GM19438 (cell line): ENCODE measurements around the gene IL6ST.
A peak's percentile ranks its signal among the peaks of the same experiment; 100 is the strongest.
"Not testable (repeated sequence)": the region's sequence is repeated elsewhere in the genome, so short reads cannot be mapped to it uniquely, and the experiment has no call there.

ENCODE experiments used
- ATAC-seq: cut with Tn5 transposase; IDR thresholded peaks from one replicate; pipeline ENCODE4 v1.9.1; 2021; ENCODE audit warnings: low read depth; ENCODE audit not compliant: unreplicated experiment

The IL6ST gene

DNA sequence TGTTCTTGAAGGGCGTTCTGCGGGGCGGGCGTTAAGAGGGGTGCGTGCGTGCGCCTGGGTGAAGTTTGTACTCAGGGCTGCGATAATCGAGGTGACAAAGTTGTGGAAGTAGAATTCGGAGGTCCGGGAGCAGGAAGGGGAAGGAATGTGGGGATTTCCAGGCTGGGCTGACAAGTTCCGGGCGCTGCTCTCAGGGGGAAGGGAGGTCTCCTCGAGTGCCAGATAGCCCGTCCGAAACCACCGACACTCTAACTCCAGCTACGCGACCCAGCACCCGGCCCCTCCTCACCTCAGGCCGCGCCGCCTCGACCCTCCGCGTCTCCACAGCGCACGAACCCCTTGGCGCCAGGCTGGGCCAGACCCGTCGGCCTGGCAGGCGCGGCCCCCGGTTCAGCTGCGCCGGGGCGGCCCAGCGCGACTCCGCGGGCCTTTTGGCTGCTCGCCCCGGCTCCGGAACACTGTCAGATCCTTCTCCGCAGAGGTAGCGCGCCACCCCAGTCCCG lies at the start of gene IL6ST:
IL6ST (minus strand) TSS at position 469 of the 503 bp plus-strand sequence. CDS start 18,685 bp downstream, outside the sequence.
- ATAC-seq: peak; percentile 47

DNA sequence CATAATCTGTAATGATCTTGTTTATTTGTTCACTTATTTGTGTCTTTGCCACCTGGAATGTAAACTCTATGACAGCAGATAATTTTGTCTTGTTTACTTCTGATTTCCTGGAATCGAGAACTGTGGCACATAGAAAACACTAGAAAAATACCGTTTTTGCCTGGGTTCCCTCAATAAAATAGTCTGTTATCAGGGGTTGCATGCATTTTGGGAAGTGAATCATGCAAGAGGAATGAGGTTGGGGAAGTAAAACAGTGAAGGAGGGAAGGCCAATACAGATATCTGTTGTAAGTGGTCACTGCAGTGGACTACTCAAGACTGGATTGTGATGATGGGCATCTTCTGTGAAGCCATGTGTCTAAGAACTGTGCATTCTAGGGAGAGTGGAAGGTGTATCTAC lies 45.2 kb upstream of the IL6ST start:
- ATAC-seq: no peak

DNA sequence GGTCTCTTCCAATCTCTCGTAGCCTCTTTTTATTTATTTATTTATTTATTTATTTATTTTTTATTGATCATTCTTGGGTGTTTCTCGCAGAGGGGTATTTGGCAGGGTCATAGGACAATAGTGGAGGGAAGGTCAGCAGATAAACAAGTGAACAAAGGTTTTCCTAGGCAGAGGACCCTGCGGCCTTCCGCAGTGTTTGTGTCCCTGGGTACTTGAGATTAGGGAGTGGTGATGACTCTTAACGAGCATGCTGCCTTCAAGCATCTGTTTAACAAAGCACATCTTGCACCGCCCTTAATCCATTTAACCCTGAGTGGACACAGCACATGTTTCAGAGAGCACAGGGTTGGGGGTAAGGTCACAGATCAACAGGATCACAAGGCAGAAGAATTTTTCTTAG lies 43.4 kb upstream of the IL6ST start:
- ATAC-seq: not testable (repeated sequence)

DNA sequence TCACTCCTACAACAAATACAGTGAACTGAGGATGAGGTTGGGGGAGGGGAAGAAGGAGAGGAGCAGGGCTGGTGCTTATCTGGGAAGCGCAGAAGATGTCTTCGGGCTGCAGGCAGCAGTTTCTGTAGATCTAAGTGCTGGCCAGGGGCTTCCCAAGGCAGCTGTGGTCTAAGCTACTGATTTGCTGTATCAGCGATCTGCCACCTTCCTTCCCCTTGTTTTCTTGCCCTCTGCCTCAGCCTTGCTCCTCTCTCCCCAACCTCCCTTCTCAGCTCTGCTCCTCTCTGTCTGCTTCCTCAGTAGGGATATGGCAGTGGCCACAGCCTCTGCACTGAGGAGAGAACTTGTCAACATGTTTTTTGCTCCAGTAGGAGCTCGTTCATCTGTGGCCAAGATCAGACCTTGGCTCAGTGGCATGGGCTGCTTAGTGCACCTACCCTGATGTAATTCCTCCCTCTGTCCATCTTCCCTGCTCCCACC lies 42.8 kb upstream of the IL6ST start:
- ATAC-seq: no peak

- not testable (repeated sequence) for ATAC-seq
These were observed 40.6 kb upstream of the IL6ST start for GRCh38 chr5:56035394-56035793.

DNA sequence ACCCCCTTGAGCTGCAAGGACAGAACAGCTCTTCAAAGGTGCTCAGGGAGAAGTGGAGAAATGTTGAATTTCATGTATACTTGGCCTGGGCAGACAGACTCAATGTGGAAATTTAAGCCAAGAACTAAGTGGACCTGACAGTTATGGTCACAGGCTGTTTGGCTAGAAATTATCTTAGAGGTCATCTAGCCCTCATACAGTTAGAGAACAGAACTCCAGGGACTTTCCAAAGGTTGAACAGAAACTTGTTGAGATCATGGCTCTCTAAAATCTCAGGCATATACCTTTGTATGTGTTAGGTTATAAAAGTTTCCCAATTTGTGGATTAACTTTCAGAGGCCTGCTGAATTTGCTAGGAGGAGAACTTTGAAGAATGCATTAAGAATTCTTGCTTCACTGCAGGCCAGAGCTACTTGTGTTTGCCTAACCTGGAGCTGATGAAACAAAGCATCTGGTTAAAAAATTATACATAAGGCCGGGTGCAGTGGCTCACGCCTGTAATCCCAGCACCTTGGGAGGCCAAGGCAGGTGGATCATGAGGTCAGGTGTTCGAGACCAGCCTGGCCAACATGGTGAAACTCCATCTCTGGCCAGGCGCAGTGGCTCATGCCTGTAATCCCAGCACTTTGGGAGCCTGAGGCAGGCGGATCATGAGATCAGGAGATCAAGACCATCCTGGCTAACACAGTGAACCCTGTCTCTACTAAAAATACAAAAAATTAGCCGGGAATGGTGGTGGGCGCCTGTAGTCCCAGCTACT lies 35.3 kb upstream of the IL6ST start:
- ATAC-seq: not testable (repeated sequence)

DNA sequence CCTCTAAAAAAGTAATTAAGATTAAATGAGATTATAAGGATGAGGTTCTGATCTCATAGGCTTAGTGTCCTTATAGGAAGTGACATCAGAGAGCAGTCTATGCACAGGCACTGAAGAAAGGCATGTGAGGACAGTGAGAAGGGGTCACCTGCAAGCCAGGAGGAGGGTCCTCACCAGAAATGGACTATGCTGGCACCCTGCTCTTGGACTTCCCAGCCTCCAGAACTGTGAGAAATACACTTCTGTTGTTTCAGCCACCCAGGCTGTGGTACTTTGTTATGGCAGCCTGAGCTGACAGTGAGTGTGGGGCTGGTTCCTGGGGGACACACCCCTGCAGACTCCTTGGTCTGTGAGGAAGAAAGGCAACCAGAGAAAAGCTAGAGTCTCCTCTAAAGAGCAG lies 34.7 kb upstream of the IL6ST start:
- no peak for ATAC-seq

- no peak for ATAC-seq
These were observed 33.9 kb upstream of the IL6ST start for GRCh38 chr5:56028708-56029107.

DNA sequence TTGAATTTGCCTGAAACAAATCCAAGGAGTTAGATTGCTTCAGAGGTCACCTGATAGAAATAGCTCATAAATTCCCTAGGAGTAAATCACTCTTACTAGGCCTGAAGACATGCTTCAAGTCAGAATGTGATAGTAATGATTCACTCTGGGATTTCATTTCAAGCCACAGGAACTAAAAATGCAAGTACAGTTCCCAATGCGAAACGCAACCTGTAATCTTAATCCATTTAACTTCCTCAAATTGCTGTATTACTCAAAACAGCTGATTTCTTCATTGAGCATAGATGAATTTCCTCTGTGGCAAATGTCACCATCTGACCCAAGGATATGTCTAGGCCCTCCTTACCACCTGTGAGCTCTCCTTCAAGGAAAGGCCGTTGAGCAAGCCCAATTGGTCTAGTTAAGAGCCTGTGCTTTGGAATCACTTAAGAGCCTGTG lies 32.1 kb upstream of the IL6ST start:
- peak; percentile 66 for ATAC-seq

GRCh38 chr5:56025151-56025885 lies 30.6 kb upstream of the IL6ST start:
- no peak for ATAC-seq

DNA sequence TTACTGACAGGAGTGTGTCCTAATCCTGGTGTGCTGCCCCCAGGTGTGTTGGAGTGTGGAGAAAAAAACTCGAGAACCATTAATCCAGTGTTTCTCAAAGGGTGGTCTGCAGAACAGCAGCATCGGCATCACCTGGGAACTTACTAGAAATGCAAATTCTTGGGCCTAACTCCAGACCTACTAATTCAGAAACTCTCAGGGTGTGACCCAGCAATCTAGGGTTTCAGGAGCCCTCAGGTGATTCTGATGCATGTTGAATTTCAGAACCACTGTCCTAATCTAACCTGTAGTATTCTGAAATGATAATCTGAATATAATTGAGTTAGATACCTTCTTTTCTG lies 30.0 kb upstream of the IL6ST start:
- no peak for ATAC-seq

DNA sequence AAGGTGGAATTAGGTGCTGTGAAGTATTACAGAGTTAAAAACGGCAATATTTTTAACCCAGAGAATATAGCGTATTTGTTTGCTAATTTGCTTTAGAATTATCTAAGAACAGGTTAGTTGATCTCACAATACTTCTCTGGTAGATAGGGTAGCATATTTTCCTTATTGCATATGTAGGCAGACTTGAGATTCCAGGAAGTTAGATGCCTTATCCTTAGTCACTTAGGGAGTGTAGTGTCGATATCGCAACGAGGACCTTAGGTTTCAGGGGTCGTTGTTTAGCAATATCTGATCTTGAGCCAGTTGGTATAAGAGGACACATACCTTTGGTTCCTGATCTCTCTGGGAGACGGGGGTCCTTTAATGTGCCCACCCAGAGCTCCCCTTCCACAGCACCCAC lies 28.5 kb upstream of the IL6ST start:
- ATAC-seq: no peak

- no peak for ATAC-seq
These were observed 24.8 kb upstream of the IL6ST start for GRCh38 chr5:56019306-56020272.

GRCh38 chr5:56018832-56019231 lies 24.1 kb upstream of the IL6ST start:
- no peak for ATAC-seq

- not testable (repeated sequence) for ATAC-seq
These were observed 19.9 kb upstream of the IL6ST start for GRCh38 chr5:56014701-56015100.

- not testable (repeated sequence) for ATAC-seq
These were observed 19.2 kb upstream of the IL6ST start for GRCh38 chr5:56013939-56014338.

- ATAC-seq: peak; percentile 93
These were observed 17.7 kb upstream of the IL6ST start for GRCh38 chr5:56012281-56012963.

GRCh38 chr5:56011835-56012234 lies 17.1 kb upstream of the IL6ST start:
- ATAC-seq: peak; percentile 46

DNA sequence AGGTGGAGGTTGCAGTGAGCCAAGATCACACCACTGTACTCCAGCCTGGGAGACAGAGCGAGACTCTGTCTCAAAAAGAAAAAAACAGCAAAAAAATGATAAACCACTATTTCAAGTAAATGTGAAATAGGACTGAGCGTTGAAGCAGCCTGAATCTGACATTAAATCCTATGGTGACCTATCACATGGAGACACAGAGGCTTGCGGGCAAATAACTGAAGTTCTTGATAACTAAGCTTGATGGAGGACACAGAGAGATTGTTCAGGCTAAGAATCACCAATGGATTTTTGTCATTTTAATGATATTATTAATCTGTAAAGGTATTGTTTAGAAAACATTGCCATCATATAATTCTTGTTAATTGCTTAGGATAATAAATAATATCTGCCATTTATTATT lies 15.7 kb upstream of the IL6ST start:
- ATAC-seq: no peak

- no peak for ATAC-seq
These were observed 11.8 kb upstream of the IL6ST start for GRCh38 chr5:56006600-56006999.
